Measurements from ENCODE around the gene ALDH9A1.

The ALDH9A1 gene

DNA sequence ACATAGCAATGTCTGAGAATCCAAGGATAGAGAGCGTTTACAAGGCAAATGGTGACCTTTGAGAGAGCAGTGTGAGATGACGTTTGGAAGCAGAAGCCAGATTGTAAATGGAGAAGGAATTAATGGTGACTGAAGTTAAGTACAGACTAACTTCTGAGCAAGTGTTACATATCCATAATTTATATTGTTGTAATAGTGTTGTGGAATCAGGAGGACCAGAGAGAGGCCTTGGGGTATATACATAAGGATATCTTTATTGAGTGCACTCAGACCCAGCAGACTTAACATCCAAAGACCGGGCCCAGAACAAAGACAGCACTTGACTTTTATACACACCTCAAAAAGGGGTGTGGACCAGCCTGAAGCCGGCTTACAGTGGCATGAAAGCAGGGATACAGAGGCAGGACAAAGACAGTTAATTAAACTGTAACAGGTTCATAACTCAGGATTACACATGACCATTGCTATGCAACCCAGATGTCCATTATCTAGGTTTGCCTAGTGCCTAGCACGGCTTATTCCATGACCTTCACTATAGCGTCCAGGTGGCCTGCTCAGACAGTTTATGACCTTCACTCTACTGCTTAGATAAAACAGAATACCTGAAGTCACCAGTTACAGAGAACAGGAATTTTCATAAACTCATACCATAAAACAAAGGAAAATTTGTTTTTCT lies 70.1 kb downstream of the ALDH9A1 start:
- DNase-seq (ENCODE audit: low read depth in 2 of 2, low spot score in 1 of 2): no peak

DNA sequence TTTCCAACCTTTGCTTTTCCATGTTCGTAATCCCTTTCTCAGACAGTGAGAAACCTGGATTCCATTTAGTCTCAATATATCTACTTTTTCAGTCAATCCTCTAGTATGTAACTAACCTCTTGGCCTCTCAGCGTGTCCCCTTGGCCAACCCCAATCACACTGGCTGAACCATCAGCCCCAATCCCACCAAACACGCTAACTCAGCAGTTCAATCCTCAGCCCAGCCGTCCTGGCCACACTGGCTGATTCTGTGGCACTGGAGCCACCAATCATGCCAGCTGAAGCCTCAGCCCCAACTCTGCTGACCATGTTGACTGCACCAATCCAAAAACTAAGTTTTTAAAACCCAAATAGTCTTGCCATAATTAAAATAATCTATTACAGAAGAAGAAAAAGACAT lies 73.9 kb downstream of the ALDH9A1 start:
- no peak for DNase-seq (ENCODE audit: low read depth in 2 of 2, low spot score in 1 of 2)

DNA sequence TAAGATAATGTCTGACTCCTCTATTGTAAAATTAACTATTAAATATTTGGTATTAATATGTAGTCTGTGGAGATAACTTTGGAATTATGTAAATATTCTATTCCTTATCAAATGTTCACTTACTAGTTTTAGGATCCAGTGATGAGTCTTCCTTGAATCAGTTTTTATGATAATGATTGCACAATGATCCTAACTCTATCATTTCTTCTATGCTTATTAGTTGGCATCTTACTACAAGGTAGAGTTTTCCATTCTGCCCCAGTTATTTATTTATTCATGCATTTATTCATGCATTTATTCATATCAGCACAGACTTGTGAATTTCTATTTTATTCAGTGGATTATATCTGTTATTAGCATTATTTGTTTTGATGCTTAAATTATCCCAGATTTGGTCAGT lies 74.7 kb downstream of the ALDH9A1 start:
- DNase-seq (ENCODE audit: low read depth in 2 of 2, low spot score in 1 of 2): no peak

DNA sequence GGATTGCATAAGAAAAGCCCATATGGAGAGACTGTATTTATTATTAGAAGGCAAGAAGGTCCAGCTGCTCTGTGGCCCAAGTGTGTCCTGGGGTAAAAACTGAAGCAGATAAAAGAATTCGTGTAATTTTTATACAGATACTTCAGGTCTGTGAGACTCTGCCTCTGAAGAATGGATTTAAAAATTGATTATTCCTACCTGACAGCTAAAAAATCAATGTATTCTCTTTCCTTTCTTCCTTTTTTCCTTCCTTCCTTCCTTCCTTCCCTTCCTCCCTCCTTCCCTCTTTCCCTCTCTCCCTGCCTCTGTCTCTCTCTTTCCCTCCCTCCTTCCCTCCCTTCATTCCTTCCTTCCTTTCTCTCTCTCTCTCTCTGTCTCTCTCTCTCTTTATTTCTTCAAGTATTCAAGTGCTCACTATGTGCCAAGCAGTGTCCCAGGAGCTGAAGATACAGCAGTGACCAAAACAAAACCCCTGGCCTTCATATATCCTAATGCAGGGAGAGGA lies 78.7 kb downstream of the ALDH9A1 start:
- no peak for DNase-seq (ENCODE audit: low read depth in 2 of 2, low spot score in 1 of 2)

DNA sequence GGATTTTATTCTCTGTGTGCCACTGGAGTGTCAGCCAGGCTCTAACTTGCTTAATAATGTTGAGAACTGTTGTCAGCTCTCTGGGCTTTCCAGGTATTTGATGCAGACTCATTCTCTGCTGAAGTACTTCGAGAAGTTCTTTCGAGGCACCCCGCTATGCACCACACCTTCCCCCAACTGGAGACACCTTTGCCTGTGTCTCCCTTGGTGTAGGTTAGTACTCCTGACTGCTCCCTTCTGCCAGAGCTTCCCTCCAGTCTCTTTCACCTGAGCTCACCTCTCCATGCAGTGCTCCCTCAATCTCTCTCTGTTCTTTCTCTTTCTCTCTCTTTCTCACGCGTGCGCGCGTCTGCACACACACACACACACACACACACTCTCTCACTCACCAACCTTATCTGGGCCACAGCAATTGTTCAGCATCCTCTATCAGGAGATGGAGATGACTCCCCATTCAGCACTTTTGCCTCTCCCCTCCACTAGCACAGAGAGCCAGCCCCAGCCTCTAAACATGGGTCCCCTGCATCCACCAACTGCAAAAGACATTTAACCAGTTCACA lies 81.3 kb downstream of the ALDH9A1 start:
- DNase-seq (ENCODE audit: low read depth in 2 of 2, low spot score in 1 of 2): no peak

DNA sequence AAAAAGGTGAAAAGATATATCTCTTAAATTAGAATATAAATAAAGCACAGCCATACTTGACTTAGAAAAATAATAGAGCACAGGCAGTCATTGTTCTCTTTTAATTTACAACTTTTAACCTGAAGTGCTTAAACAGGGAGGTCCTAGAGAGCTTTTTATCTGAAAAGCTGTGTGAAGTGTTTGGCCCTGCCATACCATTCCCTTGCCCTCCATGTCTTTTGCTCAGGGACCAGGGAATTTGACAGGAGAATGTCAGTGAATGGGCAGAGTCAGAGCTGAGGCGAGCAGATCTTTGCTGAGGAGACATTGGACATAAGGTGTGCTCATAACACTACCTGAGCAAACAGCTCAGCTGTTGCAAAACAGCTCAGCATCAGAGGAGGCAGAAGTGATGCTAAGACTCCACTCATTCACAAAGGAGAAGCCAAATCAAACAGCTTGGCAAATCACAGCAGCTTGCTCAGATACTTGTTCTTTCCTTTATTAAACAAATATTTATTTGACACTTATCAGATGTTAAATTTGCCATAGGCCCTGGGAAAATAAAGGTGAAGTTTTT lies 82.2 kb downstream of the ALDH9A1 start:
- DNase-seq (ENCODE audit: low read depth in 2 of 2, low spot score in 1 of 2): no peak

Data from stimulated activated CD8-positive, alpha-beta memory T cell treated with anti-CD3 and anti-CD28 coated beads, Interleukin-4, amount 100 ng/mL, for 1 hour (primary cell).